IMR-90 (cell line): ENCODE measurements around the gene NBEA. TPM values are rescaled to one million over a fixed set of nuclear protein-coding genes. Genes with fewer than 3 reads are reported as not detected.

Experiments used
- ATAC-seq: fragments of 200-7000 bp; cut with Tn5 transposase; 2 replicates; pipeline ENCODE4 v1.9.1; 2020; ENCODE audit warnings: low read depth, mild to moderate bottlenecking, moderate library complexity
- BruUV-seq: library from RNA; stranded (reverse); fragments of 400-500 nt; replicated peaks from 2 replicates; lab custom pipeline; 2021; lab: Mats Ljungman, UMichigan
- CTCF ChIA-PET: fragments of 300-600 bp; formaldehyde crosslinking; extraction: SDS; loops from one replicate; lab custom pipeline; 2021; ENCODE audit warnings: antibody characterized with exemption; lab: Yijun Ruan, JAX
- POLR2A ChIA-PET: fragments of 300-600 bp; sonication (Branson Sonifier 250); formaldehyde crosslinking; loops from one replicate; lab custom pipeline; 2022; ENCODE audit warnings: antibody characterized with exemption; ENCODE audit not compliant: unreplicated experiment; lab: Charles Lee
- DNase-seq: peaks from one replicate; pipeline ENCODE4 v3.0.0; 2013
- H2AFZ ChIP-seq: replicated peaks from 2 replicates; pipeline ENCODE3; 2013; ENCODE audit warnings: low read length, mild to moderate bottlenecking; ENCODE audit not compliant: poor library complexity
- H2AK5ac ChIP-seq: 2 replicates; pipeline ENCODE4 v1.6.1; 2013; ENCODE audit warnings: low read depth, low read length, inconsistent platforms
- H2AK9ac ChIP-seq: replicated peaks from 2 replicates; pipeline ENCODE3; 2013; ENCODE audit warnings: mild to moderate bottlenecking, low read depth, low read length, moderate library complexity; ENCODE audit not compliant: poor library complexity
- H2BK120ac ChIP-seq: 2 replicates; pipeline ENCODE4 v1.6.1; 2013; ENCODE audit warnings: low read depth, low read length, inconsistent platforms
- H2BK15ac ChIP-seq: 3 replicates; pipeline ENCODE4 v1.6.1; 2013; ENCODE audit warnings: low read depth, low read length, inconsistent platforms
- H2BK20ac ChIP-seq: 2 replicates; pipeline ENCODE4 v1.6.1; 2013; ENCODE audit warnings: low read depth, mild to moderate bottlenecking, inconsistent platforms, low read length, moderate library complexity
- H2BK5ac ChIP-seq: 2 replicates; pipeline ENCODE4 v1.6.1; 2013; ENCODE audit warnings: mild to moderate bottlenecking, low read depth, low read length, inconsistent platforms; ENCODE audit not compliant: poor library complexity, severe bottlenecking
- H3K14ac ChIP-seq: replicated peaks from 2 replicates; pipeline ENCODE4 v1.6.1; 2013; ENCODE audit warnings: low read depth, low read length, inconsistent platforms
- H3K18ac ChIP-seq: 2 replicates; pipeline ENCODE4 v1.6.1; 2013; ENCODE audit warnings: low read depth, low read length, control low read depth
- H3K23ac ChIP-seq: 2 replicates; pipeline ENCODE4 v1.6.1; 2013; ENCODE audit warnings: low read depth, low read length, inconsistent platforms
- H3K27ac ChIP-seq: 2 replicates; pipeline ENCODE4 v1.5.1; 2013; ENCODE audit warnings: mild to moderate bottlenecking, control low read depth, low read length; ENCODE audit not compliant: insufficient read depth
- H3K27me3 ChIP-seq: 2 replicates; pipeline ENCODE4 v1.6.1; 2013; ENCODE audit warnings: low read length; ENCODE audit not compliant: control insufficient read depth, insufficient read depth
- H3K36me3 ChIP-seq: 2 replicates; pipeline ENCODE4 v1.6.1; 2013; ENCODE audit warnings: low read length, mixed read lengths; ENCODE audit not compliant: control insufficient read depth, insufficient read depth
- H3K4ac ChIP-seq: 2 replicates; pipeline ENCODE4 v1.6.1; 2013; ENCODE audit warnings: low read depth, low read length, inconsistent platforms
- H3K4me1 ChIP-seq: 2 replicates; pipeline ENCODE4 v1.6.1; 2013; ENCODE audit warnings: low read length, mixed read lengths; ENCODE audit not compliant: control insufficient read depth, insufficient read depth
- H3K4me2 ChIP-seq: 2 replicates; pipeline ENCODE4 v1.6.1; 2013; ENCODE audit warnings: low read depth, mild to moderate bottlenecking, control low read depth, low read length, moderate library complexity
- H3K4me3 ChIP-seq: 2 replicates; pipeline ENCODE4 v1.5.1; 2013; ENCODE audit warnings: low read depth, mild to moderate bottlenecking, control low read depth, low read length, moderate library complexity; ENCODE audit not compliant: insufficient read depth
- H3K56ac ChIP-seq: 2 replicates; pipeline ENCODE4 v1.6.1; 2013; ENCODE audit warnings: low read length, inconsistent platforms; ENCODE audit not compliant: insufficient read depth; ENCODE audit errors: extremely low read depth
- H3K79me1 ChIP-seq, 2 experiments: 2 replicates each; pipeline ENCODE4 v1.6.1; 2013; ENCODE audit warnings: low read length in 2 of 2, inconsistent platforms in 1 of 2, low read depth in 1 of 2
- H3K9ac ChIP-seq: 2 replicates; pipeline ENCODE4 v1.6.1; 2013; ENCODE audit warnings: low read depth, low read length, control low read depth
- H3K9me1 ChIP-seq: 2 replicates; pipeline ENCODE4 v1.6.1; 2013; ENCODE audit warnings: low read length, inconsistent platforms; ENCODE audit not compliant: insufficient read depth
- H3K9me3 ChIP-seq: 2 replicates; pipeline ENCODE4 v1.6.1; 2013; ENCODE audit warnings: low read length; ENCODE audit not compliant: control insufficient read depth, insufficient read depth
- H4K20me1 ChIP-seq: 2 replicates; pipeline ENCODE4 v1.6.1; 2013; ENCODE audit warnings: low read length, inconsistent platforms; ENCODE audit not compliant: insufficient read depth
- H4K5ac ChIP-seq: 2 replicates; pipeline ENCODE4 v1.6.1; 2013; ENCODE audit warnings: mild to moderate bottlenecking, low read depth, low read length, control low read depth
- H4K8ac ChIP-seq, 2 experiments: 2 replicates each; pipeline ENCODE4 v1.6.1; 2013; ENCODE audit warnings: low read depth in 2 of 2, low read length in 2 of 2, control low read depth in 1 of 2, inconsistent platforms in 1 of 2
- H4K91ac ChIP-seq: 2 replicates; pipeline ENCODE4 v1.6.1; 2013; ENCODE audit warnings: low read depth, low read length, inconsistent platforms; ENCODE audit not compliant: insufficient read depth
- CEBPB ChIP-seq: IDR thresholded peaks from 2 replicates; pipeline ENCODE4 v1.6.1; 2012; ENCODE audit warnings: low read depth, low read length, improper control_type of control experiment
- CHD1 ChIP-seq: IDR thresholded peaks from 2 replicates; pipeline ENCODE4 v1.6.1; 2012; ENCODE audit warnings: low read depth, low read length, improper control_type of control experiment
- ELK1 ChIP-seq: fragments of 150-350 bp; IDR thresholded peaks from 2 replicates; pipeline ENCODE4 v1.6.1; 2016; ENCODE audit warnings: low read depth, mild to moderate bottlenecking, low read length, moderate library complexity, borderline replicate concordance
- FOS ChIP-seq: fragments of 150-350 bp; IDR thresholded peaks from 2 replicates; pipeline ENCODE4 v1.6.1; 2016; ENCODE audit warnings: low read depth, low read length
- POLR2A ChIP-seq: IDR thresholded peaks from 2 replicates; pipeline ENCODE4 v1.6.1; 2012; ENCODE audit warnings: mild to moderate bottlenecking, low read depth, low read length
- WGBS, 2 experiments: methylation state at CpG; one replicate each; pipeline versions ENCODE4 v1.1.5 to v1.1.7; 2013; ENCODE audit warnings: missing lambda C conversion rate in 2 of 2; ENCODE audit not compliant: insufficient read length in 1 of 2; ENCODE audit errors: extremely low coverage in 2 of 2; 5-methylcytosine and 5-hydroxymethylcytosine counted together
- dilution Hi-C: fragments of 300-500 bp; cut with HindIII; formaldehyde crosslinking; loops from one replicate; pipeline ENCODE4 v1.14.3; 2018; ENCODE audit warnings: low sequenced_read_pairs; ENCODE audit not compliant: unreplicated experiment
- in situ Hi-C: fragments of 300-500 bp; cut with MboI; formaldehyde crosslinking; loops from 3 replicates; pipeline ENCODE4 v1.14.3; 2019; ENCODE audit warnings: low sequenced_read_pairs, inconsistent platforms, mixed read lengths
- intact Hi-C: fragments of 100-400 bp; cut with micrococcal nuclease; formaldehyde crosslinking; loops from 2 replicates; pipeline ENCODE4 v1.10.0; 2022
- polyA plus RNA-seq, 3 experiments: library from polyadenylated mRNA; depleted of rRNA; stranded (reverse); fragments of >200 nt; gene quantifications; 2 replicates each; pipeline ENCODE4 v1.2.3, GENCODE V29; 2012; ENCODE audit warnings: low replicate concordance in 1 of 3
- total RNA-seq: library from RNA; depleted of rRNA; stranded (reverse); fragments of >200 nt; gene quantifications from 2 replicates; pipeline ENCODE4 v1.2.3, GENCODE V29; 2012

The NBEA gene
- total and polyA plus RNA-seq, 2 of the 4 experiments (the other 2 are of a cell fraction), result 0.82 to 2.2 TPM

- ATAC-seq, result no peak
- Histone ChIP-seq H3K27me3 (no peaks in the 10 kb centered on the region), H3K14ac (no peak overlapping the region), H3K9me1 (no peaks in the 10 kb centered on the region), H3K56ac (no peak overlapping the region), H3K27ac (no peak overlapping the region), H4K20me1 (no peaks in the 10 kb centered on the region), H3K4me3 (no peak overlapping the region), H2BK5ac (no peak overlapping the region), H3K4ac (no peak overlapping the region), H3K36me3 (no peaks in the 10 kb centered on the region), H2BK15ac (no peak overlapping the region), H2AK9ac (no peak overlapping the region), H4K91ac (no peak overlapping the region), H3K18ac (no peak overlapping the region), H2AFZ (no peak overlapping the region), H3K9me3 (no peaks in the 10 kb centered on the region), H3K4me1 (no peaks in the 10 kb centered on the region), H4K8ac (no peak overlapping the region), H4K5ac (no peak overlapping the region), H3K4me2 (no peak overlapping the region), H3K23ac (no peak overlapping the region), H2BK20ac (no peak overlapping the region), H3K9ac (no peak overlapping the region), H3K79me1 (no peaks in the 10 kb centered on the region), H2AK5ac (no peak overlapping the region), H2BK120ac (no peak overlapping the region)
- CTCF ChIA-PET, result no interaction called here
- no CpG with 5 or more reads among the region's 2 CpGs for WGBS, 2 experiments
- in situ Hi-C loops, result no loop called here
- dilution Hi-C loops, result no loop called here
- POLR2A ChIA-PET, result no interaction called here
- no peak for DNase-seq
- intact Hi-C loops, result no loop called here
- no peak for TF ChIP-seq FOS
- TF ChIP-seq CEBPB, result no peak
- no peak for TF ChIP-seq POLR2A
- no peak for TF ChIP-seq ELK1
- no peak for TF ChIP-seq CHD1
- no TSS peak for BruUV-seq
These were observed 518.0 kb downstream of the NBEA start for GRCh38 chr13:35460061-35460460.
